GM04504 (cell line): ENCODE data around the gene CST5.
"Not testable (repeated sequence)": the region's sequence is repeated elsewhere in the genome, so short reads cannot be mapped to it uniquely, and the experiment has no call there.

Experiments
- DNase-seq: peaks from one replicate; pipeline ENCODE4 v3.0.0-alpha.2; 2012; ENCODE audit warnings: low read depth

CST5 gene

GRCh38 chr20:23889775-23890187 is 10.2 kb upstream of the CST5 start:
- peak; percentile 17 for DNase-seq

- no peak for DNase-seq
These were observed 8.3 kb upstream of the CST5 start for GRCh38 chr20:23887856-23888255.

- DNase-seq, result no peak
These were observed 5.2 kb upstream of the CST5 start for GRCh38 chr20:23884771-23885162.

- no peak for DNase-seq
These were observed 4.7 kb upstream of the CST5 start for GRCh38 chr20:23884136-23884770.

- no peak for DNase-seq
These were observed 1.8 kb upstream of the CST5 start for GRCh38 chr20:23881371-23881770.

GRCh38 chr20:23880417-23880816 is 869 bp upstream of the CST5 start:
- DNase-seq, result no peak

GRCh38 chr20:23879811-23880374 is 345 bp upstream of the CST5 start:
- DNase-seq, result no peak

GRCh38 chr20:23878787-23879186 is 761 bp downstream of the CST5 start:
- DNase-seq, result no peak

GRCh38 chr20:23878016-23878542 is 1.5 kb downstream of the CST5 start:
- not testable (repeated sequence) for DNase-seq

- DNase-seq, result no peak
These were observed 2.0 kb downstream of the CST5 start for GRCh38 chr20:23877524-23877923.

GRCh38 chr20:23875606-23876237 is 3.8 kb downstream of the CST5 start:
- no peak for DNase-seq

GRCh38 chr20:23874747-23875146 is 4.8 kb downstream of the CST5 start:
- DNase-seq, result no peak

GRCh38 chr20:23873370-23874015 is 6.1 kb downstream of the CST5 start:
- DNase-seq, result no peak

- DNase-seq, result no peak
These were observed 7.5 kb downstream of the CST5 start for GRCh38 chr20:23872065-23872464.

- DNase-seq, result no peak
These were observed 9.1 kb downstream of the CST5 start for GRCh38 chr20:23870461-23870860.

- DNase-seq, result no peak
These were observed 10.0 kb downstream of the CST5 start for GRCh38 chr20:23869520-23869919.

GRCh38 chr20:23868321-23868720 is 11.2 kb downstream of the CST5 start:
- no peak for DNase-seq

GRCh38 chr20:23867152-23867776 is 12.3 kb downstream of the CST5 start:
- DNase-seq, result no peak

GRCh38 chr20:23860771-23861170 is 18.8 kb downstream of the CST5 start:
- DNase-seq, result not testable (repeated sequence)

- DNase-seq, result no peak
These were observed 21.5 kb downstream of the CST5 start for GRCh38 chr20:23857962-23858595.

- DNase-seq, result no peak
These were observed 22.8 kb downstream of the CST5 start for GRCh38 chr20:23856736-23857135.

- DNase-seq, result no peak
These were observed 23.3 kb downstream of the CST5 start for GRCh38 chr20:23856226-23856625.
